Endodermal cell (in vitro differentiated cells): Measurements from ENCODE around the gene CHSY1. TPM values are rescaled to one million over a fixed set of nuclear protein-coding genes. Genes with fewer than 3 reads are reported as not detected.

ENCODE experiments used
- DNase-seq: peaks from one replicate; pipeline ENCODE4 v3.0.0-alpha.2; 2017
- H3K27ac ChIP-seq: 2 replicates; pipeline ENCODE4 v1.5.1; 2013; ENCODE audit warnings: mild to moderate bottlenecking, low read depth, low read length, moderate library complexity
- H3K27me3 ChIP-seq: 2 replicates; pipeline ENCODE4 v1.6.1; 2013; ENCODE audit warnings: mild to moderate bottlenecking, low read length, moderate library complexity; ENCODE audit not compliant: insufficient read depth, control insufficient read depth, poor library complexity, severe bottlenecking
- H3K36me3 ChIP-seq: 2 replicates; pipeline ENCODE4 v1.7.0; 2013; ENCODE audit warnings: mild to moderate bottlenecking, low read length, moderate library complexity; ENCODE audit not compliant: control insufficient read depth, insufficient read depth
- H3K4me1 ChIP-seq: one replicate; pipeline ENCODE4 v1.7.0; 2013; ENCODE audit warnings: low read length; ENCODE audit not compliant: control insufficient read depth, insufficient read depth
- H3K4me3 ChIP-seq: 2 replicates; pipeline ENCODE4 v1.5.1; 2013; ENCODE audit warnings: mild to moderate bottlenecking, low read length, moderate library complexity
- H3K9ac ChIP-seq: 2 replicates; pipeline ENCODE4 v1.6.1; 2013; ENCODE audit warnings: mild to moderate bottlenecking, low read length, moderate library complexity; ENCODE audit not compliant: poor library complexity, severe bottlenecking; ENCODE audit errors: extremely low read depth
- H3K9me3 ChIP-seq: 2 replicates; pipeline ENCODE4 v1.6.1; 2013; ENCODE audit warnings: mild to moderate bottlenecking, low read length, moderate library complexity; ENCODE audit not compliant: control insufficient read depth
- H3K27ac Mint-ChIP-seq: 2 replicates; pipeline ENCODE4 v1.8.0; 2020; ENCODE audit warnings: mixed read lengths
- H3K27me3 Mint-ChIP-seq: 2 replicates; pipeline ENCODE4 v1.8.0; 2021; ENCODE audit warnings: mild to moderate bottlenecking, mixed read lengths; ENCODE audit not compliant: insufficient read depth
- H3K36me3 Mint-ChIP-seq: 2 replicates; pipeline ENCODE4 v1.8.0; 2020; ENCODE audit warnings: low read depth, mixed read lengths
- H3K4me1 Mint-ChIP-seq: 2 replicates; pipeline ENCODE4 v1.8.0; 2020; ENCODE audit warnings: mixed read lengths
- H3K4me3 Mint-ChIP-seq: 2 replicates; pipeline ENCODE4 v1.8.0; 2020; ENCODE audit warnings: mild to moderate bottlenecking, moderate library complexity, mixed read lengths
- H3K9me3 Mint-ChIP-seq: 2 replicates; pipeline ENCODE4 v1.8.0; 2020; ENCODE audit warnings: mild to moderate bottlenecking, mixed read lengths
- CTCF ChIP-seq: fragments of 200-600 bp; sonication (generic); conservative IDR thresholded peaks from 2 replicates; pipeline ENCODE4 v1.5.0; 2021; ENCODE audit warnings: antibody characterized with exemption, mild to moderate bottlenecking
- WGBS, 2 experiments: methylation state at CpG; one replicate each; pipeline versions ENCODE4 v1.1.5 to v1.1.7; 2013; ENCODE audit warnings: missing lambda C conversion rate in 2 of 2, mixed read lengths in 1 of 2; ENCODE audit not compliant: insufficient coverage in 1 of 2, insufficient read length in 1 of 2; 5-methylcytosine and 5-hydroxymethylcytosine counted together
- total RNA-seq, 2 donors: library from RNA; stranded (reverse); fragmentation: NEBNext Ultra II Directional in 1 of 2; extraction: Animal tissue kit (Norgen Biotek cat#: 25700) in 1 of 2; gene quantifications; 2 replicates in 1 of 2; 3 replicates in 1 of 2; pipeline ENCODE4 v1.2.1, GENCODE V29; 2021

Gene CHSY1
- total RNA-seq, 2 donors from 2014 or later, result 33.3 to 39.9 TPM

- H3K4me1 Mint-ChIP-seq, result no peaks in the 10 kb centered on the region
- TF ChIP-seq CTCF, result no peak
- no peaks in the 10 kb centered on the region for H3K4me1 ChIP-seq
- H3K27ac ChIP-seq, result no peak overlapping the region
- H3K27me3 ChIP-seq, result no peaks in the 10 kb centered on the region
- H3K36me3 ChIP-seq, result no peaks in the 10 kb centered on the region
- H3K4me3 Mint-ChIP-seq, result no peak overlapping the region
- H3K9me3 Mint-ChIP-seq, result peaks cover 4% of the 10 kb centered on the region
- no peak overlapping the region for H3K4me3 ChIP-seq
- H3K36me3 Mint-ChIP-seq, result no peaks in the 10 kb centered on the region
- WGBS, 2 experiments, result 89 to 92% methylated on average over 10 to 14 of the region's 14 CpGs
- no peaks in the 10 kb centered on the region for H3K9me3 ChIP-seq
- H3K27ac Mint-ChIP-seq, result no peak overlapping the region
- no peaks in the 10 kb centered on the region for H3K27me3 Mint-ChIP-seq
- no peak overlapping the region for H3K9ac ChIP-seq
- no peak for DNase-seq
These were observed 113.7 kb downstream of the CHSY1 start for GRCh38 chr15:101138086-101138660.

- Histone ChIP-seq H3K27ac (no peak overlapping the region), H3K4me3 (no peak overlapping the region), H3K9ac (no peak overlapping the region), H3K4me1 (no peaks in the 10 kb centered on the region), H3K27me3 (no peaks in the 10 kb centered on the region), H3K36me3 (no peaks in the 10 kb centered on the region), H3K9me3 (no peaks in the 10 kb centered on the region)
- no peak for TF ChIP-seq CTCF
- no peaks in the 10 kb centered on the region for H3K27me3 Mint-ChIP-seq
- WGBS, 2 experiments, result 94 to 95% methylated on average over 7 to 16 of the region's 16 CpGs
- H3K9me3 Mint-ChIP-seq, result peaks cover 4% of the 10 kb centered on the region
- no peaks in the 10 kb centered on the region for H3K36me3 Mint-ChIP-seq
- H3K27ac Mint-ChIP-seq, result no peak overlapping the region
- no peak for DNase-seq
- H3K4me3 Mint-ChIP-seq, result no peak overlapping the region
- no peaks in the 10 kb centered on the region for H3K4me1 Mint-ChIP-seq
These were observed 114.4 kb downstream of the CHSY1 start for GRCh38 chr15:101137312-101137940.

- Mint-ChIP-seq H3K36me3 (no peaks in the 10 kb centered on the region), H3K4me3 (no peak overlapping the region), H3K27me3 (no peaks in the 10 kb centered on the region), H3K4me1 (no peaks in the 10 kb centered on the region), H3K27ac (peak overlapping the region; percentile 17), H3K9me3 (peaks cover 4% of the 10 kb centered on the region)
- no peaks in the 10 kb centered on the region for H3K36me3 ChIP-seq
- H3K27ac ChIP-seq, result no peak overlapping the region
- H3K9me3 ChIP-seq, result no peaks in the 10 kb centered on the region
- H3K4me1 ChIP-seq, result no peaks in the 10 kb centered on the region
- H3K9ac ChIP-seq, result no peak overlapping the region
- no peak for DNase-seq
- no peak for TF ChIP-seq CTCF
- H3K4me3 ChIP-seq, result no peak overlapping the region
- 92 to 94% methylated on average over 7 to 14 of the region's 14 CpGs for WGBS, 2 experiments
- H3K27me3 ChIP-seq, result no peaks in the 10 kb centered on the region
These were observed 115.2 kb downstream of the CHSY1 start for GRCh38 chr15:101136381-101137268.
